Sigmoid colon (tissue), 7 donors: ENCODE data around the gene GNB3. TPM values are rescaled to one million over a fixed set of nuclear protein-coding genes. Genes with fewer than 3 reads are reported as not detected.
A peak's percentile ranks its signal among the peaks of the same experiment; 100 is the strongest.

ENCODE experiments used
- DNase-seq: peaks from one replicate; pipeline ENCODE4 v3.0.0-alpha.2; 2019
- H3K27ac ChIP-seq, 4 donors: fragments of 200-600 bp; sonication (generic); one replicate each; pipeline ENCODE4 v1.5.1; 2016 to 2019; ENCODE audit warnings: mild to moderate bottlenecking in 1 of 4
- H3K27me3 ChIP-seq, 3 donors: fragments of 200-600 bp; sonication (generic); one replicate each; pipeline ENCODE4 v1.5.1; 2019; ENCODE audit warnings: mild to moderate bottlenecking in 1 of 3
- H3K36me3 ChIP-seq, 4 donors: fragments of 200-600 bp; sonication (generic); one replicate each; pipeline ENCODE4 v1.5.1; 2016 to 2019
- H3K4me1 ChIP-seq, 4 donors: fragments of 200-600 bp; sonication (generic); one replicate each; pipeline ENCODE4 v1.5.1; 2017 to 2019
- H3K4me3 ChIP-seq, 4 donors: fragments of 200-600 bp; sonication (generic); one replicate each; pipeline ENCODE4 v1.5.1; 2017 to 2019; ENCODE audit warnings: mild to moderate bottlenecking in 2 of 4, moderate library complexity in 1 of 4
- H3K9me3 ChIP-seq, 4 donors: fragments of 200-600 bp in 3 of 4; sonication (generic) in 3 of 4; one replicate each; pipeline versions ENCODE4 v1.5.1 to v1.6.1; 2013 to 2019
- CTCF ChIP-seq, 4 experiments: fragments of 450-650 bp in 3 of 4; fragments of 200-600 bp in 1 of 4; IDR thresholded peaks; one replicate each; pipeline ENCODE4 v1.5.1; 2016 to 2019; ENCODE audit warnings: antibody characterized with exemption in 4 of 4, mild to moderate bottlenecking in 3 of 4, moderate library complexity in 2 of 4
- EP300 ChIP-seq, 4 donors: sonication (generic); formaldehyde crosslinking; IDR thresholded peaks; one replicate each; pipeline ENCODE4 v1.6.1; 2017; ENCODE audit warnings: antibody characterized with exemption in 4 of 4
- POLR2A ChIP-seq, 2 donors: fragments of 450-650 bp; IDR thresholded peaks; one replicate each; pipeline ENCODE4 v1.6.1; 2016; ENCODE audit warnings: antibody characterized with exemption in 2 of 2, mild to moderate bottlenecking in 2 of 2, moderate library complexity in 2 of 2
- POLR2AphosphoS5 ChIP-seq, 4 donors: sonication (generic); formaldehyde crosslinking; IDR thresholded peaks; one replicate each; pipeline ENCODE4 v1.6.1; 2017; ENCODE audit warnings: antibody characterized with exemption in 4 of 4
- WGBS, 2 donors: extraction: QIAGEN DNeasy Blood & Tissue Kit; methylation state at CpG; one replicate each; pipeline ENCODE4 v1.1.7; 2013; 5-methylcytosine and 5-hydroxymethylcytosine counted together
- intact Hi-C: fragments of 100-400 bp; cut with DNase I; formaldehyde crosslinking; loops from one replicate; pipeline ENCODE4 v1.15.1; 2023
- polyA plus RNA-seq, 3 donors: library from polyadenylated mRNA; stranded (reverse); fragments of 200-250 nt; gene quantifications; one replicate each; pipeline ENCODE4 v1.2.3, GENCODE V29; 2013
- total RNA-seq, 4 donors: library from RNA; depleted of rRNA; stranded (reverse); fragments of >200 nt; gene quantifications; one replicate each; pipeline ENCODE4 v1.1.0, GENCODE V29; 2016
- donor health status: healthy with polysubstance abuse.
- donor health status: Bipolar disorder and iron deficiency.
- donor health status: healthy.

Gene GNB3
- total and polyA plus RNA-seq, 7 donors = 0.36 to 8.9 (median 1.2) TPM

GRCh38 chr12:6831450-6831995 is 9.2 kb upstream of the GNB3 start:
- Histone ChIP-seq H3K4me1 (peaks cover 3 to 46% (median 28%) of the 10 kb centered on the region in 4 donors), H3K27ac (no peak overlapping the region), H3K36me3 (peaks cover 0 to 38% (median 6%) of the 10 kb centered on the region in 4 donors), H3K27me3 (no peaks in the 10 kb centered on the region), H3K4me3 (no peak overlapping the region), H3K9me3 (no peaks in the 10 kb centered on the region)
- intact Hi-C loops = no loop called here
- TF ChIP-seq POLR2AphosphoS5 (IDR thresholded peaks at IDR 0.05) (no peak), EP300 (IDR thresholded peaks at IDR 0.05) (no peak), POLR2A (IDR thresholded peaks at IDR 0.05) (no peak), CTCF (IDR thresholded peaks at IDR 0.05) (no peak)
- DNase-seq = no peak
- 81 to 91% methylated on average over 12 of the region's 12 CpGs for WGBS, 2 donors

- Histone ChIP-seq H3K27ac (no peak overlapping the region), H3K27me3 (no peaks in the 10 kb centered on the region), H3K4me1 (peaks cover 3 to 40% (median 24%) of the 10 kb centered on the region in 4 donors), H3K36me3 (peaks cover 0 to 44% (median 7%) of the 10 kb centered on the region in 4 donors), H3K4me3 (no peak overlapping the region), H3K9me3 (no peaks in the 10 kb centered on the region)
- DNase-seq = no peak
- intact Hi-C loops = no loop called here
- 89 to 90% methylated on average over 4 of the region's 4 CpGs for WGBS, 2 donors
- no peak for TF ChIP-seq POLR2AphosphoS5 (IDR thresholded peaks at IDR 0.05)
- no peak for TF ChIP-seq CTCF (IDR thresholded peaks at IDR 0.05)
- TF ChIP-seq EP300 (IDR thresholded peaks at IDR 0.05) = no peak
- no peak for TF ChIP-seq POLR2A (IDR thresholded peaks at IDR 0.05)
Observed at GRCh38 chr12:6832125-6832524, 8.6 kb upstream of the GNB3 start.

GRCh38 chr12:6833189-6833890 is 7.4 kb upstream of the GNB3 start:
- Histone ChIP-seq H3K4me3 (no peak overlapping the region), H3K4me1 (peaks cover 3 to 28% (median 13%) of the 10 kb centered on the region in 4 donors), H3K27ac (peak overlapping the region in 1 of 4 donors; percentile 58), H3K27me3 (no peaks in the 10 kb centered on the region), H3K9me3 (no peaks in the 10 kb centered on the region), H3K36me3 (peaks cover 0 to 56% (median 9%) of the 10 kb centered on the region in 4 donors)
- DNase-seq = no peak
- TF ChIP-seq EP300 (IDR thresholded peaks at IDR 0.05) (no peak), POLR2AphosphoS5 (IDR thresholded peaks at IDR 0.05) (no peak), CTCF (IDR thresholded peaks at IDR 0.05) (no peak), POLR2A (IDR thresholded peaks at IDR 0.05) (no peak)
- intact Hi-C loops = no loop called here
- WGBS, 2 donors = 83 to 87% methylated on average over 6 of the region's 6 CpGs

GRCh38 chr12:6834254-6834653 is 6.5 kb upstream of the GNB3 start:
- H3K4me3 ChIP-seq = no peak overlapping the region
- H3K36me3 ChIP-seq = peaks cover 0 to 64% (median 9%) of the 10 kb centered on the region in 4 donors
- H3K9me3 ChIP-seq = no peaks in the 10 kb centered on the region
- H3K4me1 ChIP-seq = peaks cover 0 to 21% (median 11%) of the 10 kb centered on the region in 4 donors
- intact Hi-C loops = no loop called here
- H3K27ac ChIP-seq = no peak overlapping the region
- WGBS, 2 donors = 69 to 78% methylated on average over 1 of the region's 1 CpG
- no peak for DNase-seq
- TF ChIP-seq POLR2A (IDR thresholded peaks at IDR 0.05) = no peak
- no peak for TF ChIP-seq EP300 (IDR thresholded peaks at IDR 0.05)
- no peak for TF ChIP-seq POLR2AphosphoS5 (IDR thresholded peaks at IDR 0.05)
- TF ChIP-seq CTCF (IDR thresholded peaks at IDR 0.05) = no peak
- no peaks in the 10 kb centered on the region for H3K27me3 ChIP-seq
